ENCODE data around the gene MAB21L4.

Gene MAB21L4

DNA sequence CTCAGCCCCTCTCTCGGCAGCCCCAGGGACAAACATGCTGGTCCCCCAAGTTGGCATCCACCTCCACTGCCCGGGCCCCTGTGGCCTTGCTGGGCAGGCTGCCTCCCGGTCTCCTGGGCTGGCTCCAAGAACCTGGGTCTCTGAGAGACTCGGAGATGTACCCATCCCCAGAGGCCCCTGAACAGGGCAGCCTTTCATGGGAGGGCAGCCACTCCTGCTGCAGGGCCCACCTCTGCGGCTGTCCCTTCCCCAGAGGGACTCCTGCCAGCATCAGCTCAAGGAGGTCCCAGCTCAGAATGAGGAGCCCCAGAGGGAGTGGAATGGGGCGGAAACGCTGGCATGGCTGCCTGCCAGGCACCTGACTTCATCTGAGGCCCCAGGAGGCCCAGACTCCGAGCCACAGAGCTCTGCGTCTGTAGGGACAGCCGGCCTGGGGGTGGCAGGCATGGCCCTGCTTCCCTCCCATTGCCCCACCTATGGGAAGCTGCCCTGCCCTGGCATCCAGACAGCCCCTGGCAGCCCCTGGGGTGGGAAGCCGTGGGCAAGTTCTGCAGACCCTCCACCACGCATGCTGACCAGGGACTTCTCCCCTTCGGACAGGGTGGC is 9.3 kb upstream of the MAB21L4 start:
- TF ChIP-seq, protein P1, sequence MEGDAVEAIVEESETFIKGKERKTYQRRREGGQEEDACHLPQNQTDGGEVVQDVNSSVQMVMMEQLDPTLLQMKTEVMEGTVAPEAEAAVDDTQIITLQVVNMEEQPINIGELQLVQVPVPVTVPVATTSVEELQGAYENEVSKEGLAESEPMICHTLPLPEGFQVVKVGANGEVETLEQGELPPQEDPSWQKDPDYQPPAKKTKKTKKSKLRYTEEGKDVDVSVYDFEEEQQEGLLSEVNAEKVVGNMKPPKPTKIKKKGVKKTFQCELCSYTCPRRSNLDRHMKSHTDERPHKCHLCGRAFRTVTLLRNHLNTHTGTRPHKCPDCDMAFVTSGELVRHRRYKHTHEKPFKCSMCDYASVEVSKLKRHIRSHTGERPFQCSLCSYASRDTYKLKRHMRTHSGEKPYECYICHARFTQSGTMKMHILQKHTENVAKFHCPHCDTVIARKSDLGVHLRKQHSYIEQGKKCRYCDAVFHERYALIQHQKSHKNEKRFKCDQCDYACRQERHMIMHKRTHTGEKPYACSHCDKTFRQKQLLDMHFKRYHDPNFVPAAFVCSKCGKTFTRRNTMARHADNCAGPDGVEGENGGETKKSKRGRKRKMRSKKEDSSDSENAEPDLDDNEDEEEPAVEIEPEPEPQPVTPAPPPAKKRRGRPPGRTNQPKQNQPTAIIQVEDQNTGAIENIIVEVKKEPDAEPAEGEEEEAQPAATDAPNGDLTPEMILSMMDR (IDR thresholded peaks at IDR 0.05; ENCODE audit: low read depth, low read length), result no peak
- no peak overlapping the region for H3K4me3 ChIP-seq (ENCODE audit: low read depth, low read length)

DNA sequence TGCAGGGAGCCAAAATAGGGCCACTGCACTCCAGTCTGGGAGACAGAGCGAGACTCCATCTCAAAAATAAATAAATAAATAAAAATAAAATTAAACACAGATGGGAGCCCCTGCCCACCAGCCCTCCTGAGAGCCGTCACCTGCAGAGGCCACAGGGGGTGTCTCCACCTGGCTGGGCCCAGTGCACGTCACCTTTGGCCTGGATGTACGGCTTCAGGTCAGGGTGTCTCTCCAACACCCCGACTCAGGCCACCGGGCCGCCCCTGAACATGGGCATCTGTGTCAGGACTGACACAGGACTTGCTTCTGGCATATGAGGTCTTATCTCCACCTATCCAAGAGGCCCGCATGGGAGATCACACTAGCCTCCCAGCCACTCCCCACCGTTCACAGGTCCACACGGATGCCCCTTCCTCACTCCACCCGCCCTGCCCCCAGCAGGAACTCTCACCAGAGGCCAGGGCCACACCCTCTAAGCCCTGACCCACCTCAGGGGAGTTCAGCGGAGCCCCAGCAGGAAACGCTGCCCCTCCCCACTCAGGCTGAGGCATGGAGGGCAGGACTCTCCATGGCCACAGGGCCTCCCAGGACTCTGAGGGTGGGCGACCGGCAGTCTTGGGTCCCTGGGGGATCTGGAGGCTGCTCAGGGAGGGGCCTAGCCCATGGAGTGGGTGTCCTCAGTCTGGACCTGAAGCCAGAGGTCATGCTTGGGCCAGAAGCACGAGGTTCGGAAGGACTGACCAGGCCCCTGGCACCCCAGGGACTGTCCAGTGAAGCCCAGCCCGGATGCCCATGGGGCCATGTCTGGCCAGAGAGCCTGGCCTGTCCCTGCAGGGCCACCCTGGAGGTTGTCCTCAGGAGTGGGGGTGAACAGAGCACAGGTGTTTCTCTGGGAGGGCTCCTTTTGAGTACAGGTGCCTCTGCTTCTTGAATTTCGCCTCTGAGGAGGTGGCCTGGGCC is 8.5 kb upstream of the MAB21L4 start:
- H3K4me3 ChIP-seq (ENCODE audit: low read depth, low read length), result no peak overlapping the region
- TF ChIP-seq, protein P1 (IDR thresholded peaks at IDR 0.05; ENCODE audit: low read depth, low read length), result no peak

DNA sequence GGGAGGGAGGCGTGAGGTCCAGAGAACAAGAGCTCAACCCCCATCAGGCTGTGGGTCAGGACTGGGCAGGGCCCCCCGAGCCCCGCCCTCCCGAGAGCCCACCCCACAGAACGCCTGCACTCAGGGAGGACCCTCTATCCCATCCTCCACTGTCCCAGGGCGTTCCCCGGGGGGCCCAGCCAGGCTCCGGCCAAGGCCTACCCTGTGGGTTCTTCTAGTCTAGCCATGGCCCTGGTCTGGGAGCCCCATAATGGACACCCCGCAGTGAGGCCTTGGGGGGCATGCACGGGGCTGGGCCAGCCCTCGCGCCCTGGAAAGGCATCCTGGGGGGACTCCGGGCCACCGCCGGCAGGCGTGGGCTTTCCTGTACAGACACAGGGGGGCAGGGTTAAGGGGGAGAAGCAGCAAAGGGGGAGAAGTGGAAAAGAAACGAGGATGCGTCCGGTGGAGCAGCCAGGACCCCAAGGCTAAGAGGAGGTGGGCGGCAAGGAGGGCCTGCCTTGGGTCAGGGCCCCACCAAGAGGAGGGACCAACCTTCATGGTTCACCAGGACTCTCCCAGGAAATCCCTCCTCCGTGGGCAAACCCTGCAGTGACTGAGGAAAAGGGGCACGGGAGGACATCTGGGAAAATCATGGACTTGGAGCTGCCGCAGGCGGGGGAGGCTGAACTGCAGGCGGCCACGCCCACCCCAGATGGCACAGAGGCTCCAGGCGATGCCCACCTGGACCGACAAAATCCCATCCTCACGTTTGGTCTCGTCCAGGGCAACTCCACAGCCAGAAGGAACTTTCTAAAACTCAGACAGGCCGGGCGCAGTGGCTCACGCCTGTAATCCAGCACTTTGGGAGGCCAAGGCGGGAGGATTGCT is 7.5 kb upstream of the MAB21L4 start:
- no peak overlapping the region for H3K4me3 ChIP-seq (ENCODE audit: low read depth, low read length)
- TF ChIP-seq, protein P1 (IDR thresholded peaks at IDR 0.05; ENCODE audit: low read depth, low read length), result no peak

DNA sequence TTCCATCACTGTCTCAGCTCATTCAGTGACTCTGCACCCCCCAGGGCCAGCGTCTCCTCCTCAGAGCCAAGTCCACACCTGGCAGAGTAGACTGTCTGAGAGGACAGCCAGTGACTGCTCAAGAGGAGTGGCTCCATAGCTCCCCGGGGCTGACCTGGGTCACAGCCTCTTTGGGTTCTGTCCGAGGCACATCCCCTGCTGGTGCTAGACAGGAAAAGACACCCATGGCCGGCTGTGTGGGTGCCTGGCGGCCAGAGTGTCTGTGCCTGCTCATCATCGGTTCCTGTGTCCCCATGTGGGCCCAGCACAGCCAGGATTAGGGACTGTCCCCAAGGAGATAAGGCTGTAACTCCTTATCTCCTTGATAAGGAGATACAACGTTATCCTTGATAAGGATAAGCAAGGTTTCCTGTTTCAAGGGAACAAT is 6.7 kb upstream of the MAB21L4 start:
- TF ChIP-seq, protein P1 (IDR thresholded peaks at IDR 0.05; ENCODE audit: low read depth, low read length), result no peak
- H3K4me3 ChIP-seq (ENCODE audit: low read depth, low read length), result no peak overlapping the region

- H3K4me3 ChIP-seq (ENCODE audit: low read depth, low read length), result no peak overlapping the region
- TF ChIP-seq, protein P1 (IDR thresholded peaks at IDR 0.05; ENCODE audit: low read depth, low read length), result no peak
Measured at GRCh38 chr2:240901986-240902614, 6.1 kb upstream of the MAB21L4 start.

DNA sequence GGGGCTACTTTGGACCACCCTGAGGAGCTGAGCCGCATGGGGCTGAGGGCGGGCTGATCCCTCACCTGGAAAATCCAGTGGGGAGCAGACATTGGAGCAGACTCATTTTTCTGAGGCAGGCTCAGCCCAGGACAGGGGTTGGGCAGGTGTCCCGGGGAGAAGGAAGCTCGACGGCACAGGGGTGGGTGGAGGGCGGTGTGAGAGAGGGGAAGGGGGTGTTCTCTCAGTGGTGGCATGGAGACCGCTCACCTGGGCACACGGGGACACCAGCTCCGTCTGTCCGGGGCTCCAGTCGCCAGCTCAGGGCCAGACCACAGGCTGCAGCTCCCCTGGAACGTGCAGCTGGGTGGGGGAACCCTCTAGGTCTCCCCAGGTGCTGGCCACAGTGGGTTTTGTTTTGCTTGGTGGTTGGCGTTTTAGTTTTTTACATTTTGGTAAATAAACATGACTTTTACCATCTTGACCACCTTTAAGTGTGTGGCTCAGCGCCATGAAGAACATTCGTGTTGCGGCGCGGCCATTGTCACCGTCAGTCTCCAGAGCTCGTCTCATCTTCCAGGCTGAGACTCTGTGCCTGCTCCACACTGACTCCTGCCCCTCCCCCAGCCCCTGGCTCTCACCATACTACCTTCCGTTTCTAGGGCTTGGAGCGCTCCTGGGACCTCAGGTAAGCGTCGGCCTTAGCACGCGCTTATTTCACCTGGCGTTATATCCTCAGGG is 4.3 kb upstream of the MAB21L4 start:
- TF ChIP-seq, protein P1 (IDR thresholded peaks at IDR 0.05; ENCODE audit: low read depth, low read length), result no peak
- no peak overlapping the region for H3K4me3 ChIP-seq (ENCODE audit: low read depth, low read length)

Data from WI38 (cell line).